AG04449 (cell line): Measurements from ENCODE around the gene TTLL5.

ENCODE experiments used
- CTCF ChIA-PET: fragments of 350-600 bp; formaldehyde crosslinking; extraction: SDS; loops from one replicate; lab custom pipeline; 2021; ENCODE audit warnings: antibody characterized with exemption; lab: Yijun Ruan, JAX
- POLR2A ChIA-PET: fragments of 400-600, 350-600 bp; formaldehyde crosslinking; extraction: SDS; loops from one replicate; lab custom pipeline; 2020; ENCODE audit warnings: antibody characterized with exemption, inconsistent platforms; lab: Yijun Ruan, JAX
- DNase-seq: peaks from one replicate; pipeline ENCODE4 v3.0.0-alpha.2; 2010; ENCODE audit warnings: low read depth, low spot score
- H3K4me3 ChIP-seq: 2 replicates; pipeline ENCODE4 v1.5.1; 2011; ENCODE audit warnings: low read depth, mild to moderate bottlenecking, control low read depth, low read length
- TF ChIP-seq, protein P1 (sequence below): IDR thresholded peaks from one replicate; pipeline ENCODE4 v1.5.1; 2011; ENCODE audit warnings: mild to moderate bottlenecking, moderate library complexity, low read length, control low read depth, inconsistent platforms; ENCODE audit not compliant: insufficient read depth; ENCODE audit errors: missing control alignments

The TTLL5 gene

DNA sequence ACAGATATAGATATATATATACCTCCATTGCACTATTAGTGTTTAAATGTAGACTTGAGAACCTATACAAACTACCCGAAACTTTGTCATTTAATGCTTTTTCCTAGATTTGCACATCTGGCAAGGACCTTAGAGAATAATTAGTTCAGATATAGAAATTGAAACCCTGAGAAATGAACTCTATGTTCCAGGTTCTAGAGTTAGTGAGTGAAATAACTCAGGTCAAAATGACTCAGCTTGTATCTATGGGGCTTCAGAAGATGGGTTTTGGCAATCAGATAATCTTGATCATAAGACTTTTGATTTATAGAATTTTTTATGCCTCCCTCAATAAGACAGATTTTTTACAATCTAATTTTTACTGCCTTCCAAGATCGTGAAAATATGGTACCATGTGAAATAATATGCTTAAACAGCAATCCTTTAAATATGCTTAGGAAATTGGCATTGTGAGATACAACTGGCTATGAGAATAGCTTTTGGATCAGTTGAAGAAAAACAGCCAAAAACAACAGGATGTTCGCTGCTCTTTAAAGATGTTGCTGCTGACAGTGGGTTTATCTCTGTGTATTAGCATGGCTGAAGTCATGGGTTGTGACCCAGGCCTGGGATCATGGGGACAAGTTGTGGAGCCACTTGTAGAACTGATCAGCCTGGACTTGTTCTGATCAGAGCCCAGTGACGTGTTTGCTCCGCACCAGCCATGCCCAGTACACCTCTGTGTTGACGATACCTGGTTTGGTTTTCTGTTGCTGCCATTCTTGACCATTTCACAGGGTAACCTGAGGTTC is 63.6 kb downstream of the TTLL5 start:
- DNase-seq = no peak
- TF ChIP-seq, protein P1, sequence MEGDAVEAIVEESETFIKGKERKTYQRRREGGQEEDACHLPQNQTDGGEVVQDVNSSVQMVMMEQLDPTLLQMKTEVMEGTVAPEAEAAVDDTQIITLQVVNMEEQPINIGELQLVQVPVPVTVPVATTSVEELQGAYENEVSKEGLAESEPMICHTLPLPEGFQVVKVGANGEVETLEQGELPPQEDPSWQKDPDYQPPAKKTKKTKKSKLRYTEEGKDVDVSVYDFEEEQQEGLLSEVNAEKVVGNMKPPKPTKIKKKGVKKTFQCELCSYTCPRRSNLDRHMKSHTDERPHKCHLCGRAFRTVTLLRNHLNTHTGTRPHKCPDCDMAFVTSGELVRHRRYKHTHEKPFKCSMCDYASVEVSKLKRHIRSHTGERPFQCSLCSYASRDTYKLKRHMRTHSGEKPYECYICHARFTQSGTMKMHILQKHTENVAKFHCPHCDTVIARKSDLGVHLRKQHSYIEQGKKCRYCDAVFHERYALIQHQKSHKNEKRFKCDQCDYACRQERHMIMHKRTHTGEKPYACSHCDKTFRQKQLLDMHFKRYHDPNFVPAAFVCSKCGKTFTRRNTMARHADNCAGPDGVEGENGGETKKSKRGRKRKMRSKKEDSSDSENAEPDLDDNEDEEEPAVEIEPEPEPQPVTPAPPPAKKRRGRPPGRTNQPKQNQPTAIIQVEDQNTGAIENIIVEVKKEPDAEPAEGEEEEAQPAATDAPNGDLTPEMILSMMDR = no peak
- POLR2A ChIA-PET = no interaction called here
- CTCF ChIA-PET = interaction anchor here (0.6 to 2.8 kb wide), 4 partner anchors 13 to 258 kb away, joined by 3 to 20 read pairs (median 4); no protein-coding TSS in a partner anchor
- no peak overlapping the region for H3K4me3 ChIP-seq

DNA sequence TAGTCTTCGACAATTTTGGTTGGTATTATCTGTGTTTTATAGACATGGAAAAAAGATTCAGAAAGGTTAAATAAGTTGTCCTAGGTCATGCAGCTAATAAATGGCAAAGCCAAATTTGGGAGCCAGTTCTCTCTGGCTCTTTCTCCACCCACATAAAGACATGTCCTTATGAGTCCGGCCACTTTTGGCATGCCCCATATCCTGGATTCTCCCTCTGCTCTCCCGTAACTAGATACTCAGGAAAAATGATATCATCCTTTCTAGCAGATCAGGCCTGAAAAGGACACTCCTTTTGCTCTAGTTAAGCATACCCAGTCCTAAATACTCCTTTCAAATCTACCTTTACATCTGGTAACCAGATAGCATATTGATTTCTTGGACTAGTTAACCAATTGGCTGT is 64.4 kb downstream of the TTLL5 start:
- DNase-seq = no peak
- CTCF ChIA-PET = interaction anchor here (2.8 kb wide), 1 partner anchor 16 kb away, joined by 20 read pairs; no protein-coding TSS in a partner anchor
- no peak overlapping the region for H3K4me3 ChIP-seq
- POLR2A ChIA-PET = no interaction called here
- TF ChIP-seq, protein P1 = no peak

DNA sequence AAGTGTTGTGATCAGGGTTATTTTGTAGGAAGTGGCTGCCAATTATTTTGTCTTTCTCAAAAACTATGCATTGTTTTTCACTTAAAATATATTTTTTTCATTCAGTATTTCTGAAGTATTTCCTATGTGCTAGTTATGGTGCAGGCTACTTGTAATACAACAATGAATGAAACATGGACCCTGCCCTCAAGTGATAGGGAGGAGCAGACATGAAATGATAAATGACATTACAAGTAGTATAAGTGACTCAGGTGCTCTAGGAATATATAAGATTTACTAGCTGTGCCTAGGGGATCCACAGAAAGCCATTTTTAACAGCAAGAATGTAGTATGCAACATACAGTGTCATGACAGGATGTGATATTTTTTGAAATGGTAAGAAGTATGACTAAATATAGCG is 65.3 kb downstream of the TTLL5 start:
- ChIA-PET POLR2A (no interaction called here), CTCF (interaction anchor here (1.2 to 2.8 kb wide), 3 partner anchors 11 to 16 kb away, joined by 3 to 20 read pairs (median 4); no protein-coding TSS in a partner anchor)
- no peak overlapping the region for H3K4me3 ChIP-seq
- TF ChIP-seq, protein P1 = no peak
- DNase-seq = no peak

DNA sequence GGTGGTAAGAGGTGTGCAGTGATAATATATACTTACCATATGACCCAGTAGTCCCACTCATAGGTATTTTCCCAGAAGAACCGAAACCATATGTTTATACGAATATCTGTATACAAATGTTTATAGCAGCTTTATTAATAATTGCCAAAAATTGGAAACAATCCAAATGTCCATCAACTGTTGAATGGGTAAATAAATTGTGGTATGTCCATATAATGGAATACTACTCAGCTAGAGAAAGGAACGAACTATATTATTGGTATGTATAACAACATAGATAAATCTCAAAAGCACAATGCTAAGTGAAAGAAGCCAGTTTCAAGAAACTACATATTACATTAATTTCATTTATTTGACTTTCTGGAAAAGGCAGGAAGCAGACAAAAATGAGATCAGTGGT is 66.1 kb downstream of the TTLL5 start:
- POLR2A ChIA-PET = no interaction called here

DNA sequence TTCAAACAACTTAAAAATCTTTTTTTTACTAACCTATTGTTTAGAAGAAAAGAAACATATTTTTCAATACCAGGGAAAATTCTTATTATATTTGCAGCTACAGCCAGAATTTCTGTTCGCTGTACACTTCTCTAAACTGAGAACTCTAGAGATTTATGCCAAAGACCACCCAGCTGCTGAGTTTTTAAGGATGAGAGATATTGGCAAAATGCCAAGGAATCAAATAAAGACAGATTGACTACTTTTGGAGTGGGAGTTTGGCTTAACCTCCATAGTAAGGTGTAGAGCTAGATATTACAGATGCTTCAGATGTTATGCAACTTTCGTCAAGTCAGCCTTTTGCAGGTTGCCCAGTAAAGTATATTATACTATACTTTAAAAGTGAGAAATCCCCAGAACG is 71.8 kb downstream of the TTLL5 start:
- no peak for DNase-seq
- CTCF ChIA-PET = no interaction called here
- POLR2A ChIA-PET = no interaction called here
- no peak overlapping the region for H3K4me3 ChIP-seq
- TF ChIP-seq, protein P1 = no peak

More for the DNA sequence above, 66.1 kb downstream of the TTLL5 start:
- H3K4me3 ChIP-seq = no peak overlapping the region
- CTCF ChIA-PET = interaction anchor here (1.2 to 2.8 kb wide), 3 partner anchors 10 to 17 kb away, joined by 3 to 20 read pairs (median 4); no protein-coding TSS in a partner anchor
- DNase-seq = no peak
- TF ChIP-seq, protein P1 = no peak

DNA sequence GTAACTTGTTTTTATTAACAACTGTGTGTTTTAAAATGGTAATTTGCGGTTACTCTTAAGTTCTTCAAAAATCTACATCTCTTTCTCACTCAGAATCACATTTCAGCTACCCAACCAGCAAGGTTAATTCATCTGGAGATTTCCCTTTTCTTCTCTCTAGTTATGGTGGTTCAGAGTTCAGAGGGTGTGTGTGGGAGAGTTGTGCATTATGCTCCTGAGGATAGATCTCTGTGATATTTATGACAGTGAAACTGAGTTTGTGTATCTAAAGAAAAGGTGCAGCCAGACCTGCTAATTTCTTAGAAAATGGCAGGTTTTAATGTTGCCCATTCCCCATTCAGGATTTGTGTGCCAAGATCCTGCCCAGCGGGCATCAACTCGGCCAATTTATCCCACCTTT is 73.8 kb downstream of the TTLL5 start:
- ChIA-PET POLR2A (no interaction called here), CTCF (interaction anchor here (1.4 to 4.6 kb wide), 2 partner anchors 25 to 172 kb away, joined by 4 to 24 read pairs; no protein-coding TSS in a partner anchor)
- H3K4me3 ChIP-seq = no peak overlapping the region
- no peak for DNase-seq
- TF ChIP-seq, protein P1 = no peak
